Ishikawa (cell line): ENCODE measurements around the gene NOXO1.

Source experiments
- CEBPB ChIP-seq: IDR thresholded peaks from 2 replicates; pipeline ENCODE4 v1.6.1; 2012
- CREB1 ChIP-seq: IDR thresholded peaks from 2 replicates; pipeline ENCODE4 v1.6.1; 2012; ENCODE audit warnings: low read depth
- EGR1 ChIP-seq: IDR thresholded peaks from 2 replicates; pipeline ENCODE4 v1.6.1; 2012
- EP300 ChIP-seq: IDR thresholded peaks from 2 replicates; pipeline ENCODE4 v1.6.1; 2012; ENCODE audit warnings: borderline replicate concordance
- FOXM1 ChIP-seq: IDR thresholded peaks from 2 replicates; pipeline ENCODE4 v1.6.1; 2012; ENCODE audit warnings: low read depth, borderline replicate concordance
- NFIC ChIP-seq: IDR thresholded peaks from 2 replicates; pipeline ENCODE4 v1.6.1; 2012
- RAD21 ChIP-seq: IDR thresholded peaks from 2 replicates; pipeline ENCODE4 v1.6.1; 2012; ENCODE audit warnings: low read depth
- TAF1 ChIP-seq: IDR thresholded peaks from 2 replicates; pipeline ENCODE4 v1.6.1; 2012; ENCODE audit warnings: low read depth, mild to moderate bottlenecking
- TCF12 ChIP-seq: IDR thresholded peaks from 2 replicates; pipeline ENCODE4 v1.6.1; 2012; ENCODE audit warnings: low read depth
- TEAD4 ChIP-seq: IDR thresholded peaks from 2 replicates; pipeline ENCODE4 v1.6.1; 2012
- YY1 ChIP-seq: IDR thresholded peaks from 2 replicates; pipeline ENCODE4 v1.6.1; 2012; ENCODE audit warnings: low read depth
- ZBTB7A ChIP-seq: IDR thresholded peaks from 2 replicates; pipeline ENCODE4 v1.6.1; 2012; ENCODE audit warnings: low read depth
- TF ChIP-seq, protein P1 (sequence below): IDR thresholded peaks from 2 replicates; pipeline ENCODE4 v1.6.1; 2012
- TF ChIP-seq, protein P2 (sequence below): IDR thresholded peaks from 2 replicates; pipeline ENCODE4 v1.6.1; 2012
- TF ChIP-seq, protein P3 (sequence below): IDR thresholded peaks from 2 replicates; pipeline ENCODE4 v1.6.1; 2012; ENCODE audit warnings: low read depth, mild to moderate bottlenecking

Gene NOXO1

DNA sequence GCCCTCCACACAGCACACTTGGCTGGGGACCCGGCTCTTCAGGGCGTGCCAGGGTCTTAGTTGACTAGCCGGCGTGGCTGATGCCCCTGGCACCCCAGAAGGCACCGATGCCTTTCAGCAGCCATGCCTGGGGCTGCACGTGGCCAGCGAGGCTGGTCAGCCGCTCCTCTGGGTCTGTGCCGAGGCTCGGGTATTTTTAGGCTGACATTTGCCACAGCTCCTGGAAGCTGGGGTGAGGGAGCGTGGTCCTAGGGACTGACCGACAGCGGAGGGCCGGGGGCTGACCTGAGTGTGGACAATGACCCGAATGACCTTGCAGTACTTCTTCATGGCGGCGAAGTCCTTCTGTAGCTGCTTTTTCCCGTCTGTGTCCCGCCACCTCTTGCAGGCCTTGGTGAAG lies 30.7 kb downstream of the NOXO1 start:
- TF ChIP-seq ZBTB7A (no peak), TAF1 (no peak), EP300 (no peak), YY1 (no peak), EGR1 (no peak)

DNA sequence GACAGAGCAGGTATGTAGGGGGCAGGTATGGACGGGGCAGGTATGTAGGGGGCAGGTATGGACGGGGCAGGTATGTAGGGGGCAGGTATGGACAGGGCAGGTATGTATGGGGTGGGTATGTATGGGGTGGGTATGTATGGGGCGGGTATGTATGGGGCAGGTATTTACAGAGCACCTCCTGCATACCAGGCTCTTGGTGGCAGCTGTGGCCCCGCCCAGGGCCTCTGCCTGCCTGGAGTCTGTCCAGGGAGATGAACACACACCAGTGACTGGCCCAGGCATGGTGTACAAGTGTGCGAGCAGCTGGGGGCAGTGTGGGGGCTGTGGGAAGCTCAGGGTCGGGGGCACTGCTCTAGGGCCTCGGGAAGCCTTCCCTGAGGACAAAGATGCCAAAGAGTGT lies 31.2 kb downstream of the NOXO1 start:
- TF ChIP-seq NFIC: no peak
- TF ChIP-seq, protein P1, sequence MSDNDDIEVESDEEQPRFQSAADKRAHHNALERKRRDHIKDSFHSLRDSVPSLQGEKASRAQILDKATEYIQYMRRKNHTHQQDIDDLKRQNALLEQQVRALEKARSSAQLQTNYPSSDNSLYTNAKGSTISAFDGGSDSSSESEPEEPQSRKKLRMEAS: no peak
- TF ChIP-seq EP300: no peak
- no peak for TF ChIP-seq TEAD4
- TF ChIP-seq CREB1: no peak
- TF ChIP-seq, protein P2, sequence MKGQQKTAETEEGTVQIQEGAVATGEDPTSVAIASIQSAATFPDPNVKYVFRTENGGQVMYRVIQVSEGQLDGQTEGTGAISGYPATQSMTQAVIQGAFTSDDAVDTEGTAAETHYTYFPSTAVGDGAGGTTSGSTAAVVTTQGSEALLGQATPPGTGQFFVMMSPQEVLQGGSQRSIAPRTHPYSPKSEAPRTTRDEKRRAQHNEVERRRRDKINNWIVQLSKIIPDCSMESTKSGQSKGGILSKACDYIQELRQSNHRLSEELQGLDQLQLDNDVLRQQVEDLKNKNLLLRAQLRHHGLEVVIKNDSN: no peak
- TF ChIP-seq TCF12: no peak
- no peak for TF ChIP-seq EGR1
- TF ChIP-seq ZBTB7A: no peak
- no peak for TF ChIP-seq RAD21
- TF ChIP-seq, protein P3, sequence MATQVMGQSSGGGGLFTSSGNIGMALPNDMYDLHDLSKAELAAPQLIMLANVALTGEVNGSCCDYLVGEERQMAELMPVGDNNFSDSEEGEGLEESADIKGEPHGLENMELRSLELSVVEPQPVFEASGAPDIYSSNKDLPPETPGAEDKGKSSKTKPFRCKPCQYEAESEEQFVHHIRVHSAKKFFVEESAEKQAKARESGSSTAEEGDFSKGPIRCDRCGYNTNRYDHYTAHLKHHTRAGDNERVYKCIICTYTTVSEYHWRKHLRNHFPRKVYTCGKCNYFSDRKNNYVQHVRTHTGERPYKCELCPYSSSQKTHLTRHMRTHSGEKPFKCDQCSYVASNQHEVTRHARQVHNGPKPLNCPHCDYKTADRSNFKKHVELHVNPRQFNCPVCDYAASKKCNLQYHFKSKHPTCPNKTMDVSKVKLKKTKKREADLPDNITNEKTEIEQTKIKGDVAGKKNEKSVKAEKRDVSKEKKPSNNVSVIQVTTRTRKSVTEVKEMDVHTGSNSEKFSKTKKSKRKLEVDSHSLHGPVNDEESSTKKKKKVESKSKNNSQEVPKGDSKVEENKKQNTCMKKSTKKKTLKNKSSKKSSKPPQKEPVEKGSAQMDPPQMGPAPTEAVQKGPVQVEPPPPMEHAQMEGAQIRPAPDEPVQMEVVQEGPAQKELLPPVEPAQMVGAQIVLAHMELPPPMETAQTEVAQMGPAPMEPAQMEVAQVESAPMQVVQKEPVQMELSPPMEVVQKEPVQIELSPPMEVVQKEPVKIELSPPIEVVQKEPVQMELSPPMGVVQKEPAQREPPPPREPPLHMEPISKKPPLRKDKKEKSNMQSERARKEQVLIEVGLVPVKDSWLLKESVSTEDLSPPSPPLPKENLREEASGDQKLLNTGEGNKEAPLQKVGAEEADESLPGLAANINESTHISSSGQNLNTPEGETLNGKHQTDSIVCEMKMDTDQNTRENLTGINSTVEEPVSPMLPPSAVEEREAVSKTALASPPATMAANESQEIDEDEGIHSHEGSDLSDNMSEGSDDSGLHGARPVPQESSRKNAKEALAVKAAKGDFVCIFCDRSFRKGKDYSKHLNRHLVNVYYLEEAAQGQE: no peak
- TF ChIP-seq CEBPB: no peak
- TF ChIP-seq YY1: no peak
- TF ChIP-seq FOXM1: no peak
- no peak for TF ChIP-seq TAF1

DNA sequence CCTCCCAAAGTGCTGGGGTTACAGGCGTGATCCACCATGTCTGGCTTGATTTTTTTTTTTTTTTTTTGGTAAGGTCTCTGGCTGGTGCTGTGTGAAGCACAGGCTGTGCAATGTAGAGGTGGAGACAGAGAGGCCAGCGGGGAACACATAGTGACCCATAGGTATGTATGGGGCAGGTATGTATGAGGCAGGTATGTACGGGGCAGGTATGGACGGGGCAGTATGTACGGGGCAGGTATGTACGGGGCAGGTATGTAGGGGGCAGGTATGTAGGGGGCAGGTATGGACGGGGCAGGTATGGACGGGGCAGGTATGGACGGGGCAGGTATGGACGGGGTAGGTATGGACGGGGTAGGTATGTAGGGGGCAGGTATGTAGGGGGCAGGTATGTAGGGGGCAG lies 31.8 kb downstream of the NOXO1 start:
- TF ChIP-seq EP300 (no peak), FOXM1 (no peak), ZBTB7A (no peak), TEAD4 (no peak), TCF12 (no peak), YY1 (no peak), CREB1 (no peak), TAF1 (no peak), RAD21 (no peak)
- TF ChIP-seq, protein P1: no peak
- TF ChIP-seq, protein P3: no peak
- TF ChIP-seq, protein P2: no peak

DNA sequence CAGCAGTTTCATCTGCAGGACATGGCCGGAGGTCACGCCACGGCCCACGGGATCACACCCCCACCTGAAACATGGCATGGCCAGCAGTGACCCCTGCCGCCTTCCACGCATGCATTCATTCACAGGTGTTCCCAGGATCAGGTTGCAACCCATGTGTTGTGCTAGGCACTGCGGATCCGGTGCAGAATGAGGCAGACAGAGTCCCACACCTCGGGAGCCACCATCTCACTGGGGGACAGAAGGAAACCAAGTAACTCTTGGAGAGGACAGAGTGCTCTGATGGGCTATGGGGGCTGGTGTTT lies 33.9 kb downstream of the NOXO1 start:
- TF ChIP-seq, protein P1: no peak
- TF ChIP-seq, protein P2: no peak
- TF ChIP-seq YY1 (no peak), TCF12 (no peak), FOXM1 (no peak), CEBPB (no peak), NFIC (no peak), TAF1 (no peak), CREB1 (no peak), EGR1 (no peak), ZBTB7A (no peak), RAD21 (no peak), TEAD4 (no peak)
- TF ChIP-seq, protein P3: no peak
